A549 (cell line): Measurements from ENCODE around the gene IGSF22.

Experiments used
- EHMT2 ChIP-seq: fragments of 200-600 bp; sonication (generic); IDR thresholded peaks from 2 replicates; pipeline ENCODE4 v1.6.1; 2016; ENCODE audit warnings: antibody characterized with exemption, low read depth, mild to moderate bottlenecking, moderate library complexity
- POLR2A ChIP-seq: IDR thresholded peaks from 2 replicates; pipeline ENCODE4 v1.6.1; 2012; ENCODE audit warnings: mild to moderate bottlenecking, low read length
- TF ChIP-seq, protein P1 (sequence below): IDR thresholded peaks from 2 replicates; pipeline ENCODE4 v1.6.1; 2012

DNA sequence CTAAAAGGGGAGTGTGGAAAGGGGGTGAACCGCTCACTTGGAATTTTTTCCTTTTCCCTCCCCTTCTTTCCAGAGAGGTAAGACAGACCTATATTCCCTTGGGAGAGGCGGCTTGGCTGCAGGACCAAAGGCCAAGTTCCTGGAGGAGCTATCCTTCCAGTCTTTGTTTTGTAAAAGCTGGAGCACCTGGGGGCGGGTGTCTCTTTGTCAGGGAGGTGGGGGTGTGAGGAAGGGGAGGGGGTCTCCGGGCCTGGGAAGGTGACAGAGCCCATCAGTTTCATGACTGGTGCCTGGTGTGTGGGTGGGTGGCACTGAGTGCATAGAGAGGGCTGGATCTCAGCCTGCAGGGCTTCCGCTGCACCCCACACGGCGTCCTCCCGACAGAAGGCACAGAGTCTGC lies 47.1 kb upstream of the IGSF22 start:
- TF ChIP-seq, protein P1, sequence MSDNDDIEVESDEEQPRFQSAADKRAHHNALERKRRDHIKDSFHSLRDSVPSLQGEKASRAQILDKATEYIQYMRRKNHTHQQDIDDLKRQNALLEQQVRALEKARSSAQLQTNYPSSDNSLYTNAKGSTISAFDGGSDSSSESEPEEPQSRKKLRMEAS: no peak
- TF ChIP-seq EHMT2 (no peak), POLR2A (no peak)
